ENCODE measurements around the gene TLCD2.
"Not testable (repeated sequence)": the region's sequence is repeated elsewhere in the genome, so short reads cannot be mapped to it uniquely, and the experiment has no call there.

Gene TLCD2

DNA sequence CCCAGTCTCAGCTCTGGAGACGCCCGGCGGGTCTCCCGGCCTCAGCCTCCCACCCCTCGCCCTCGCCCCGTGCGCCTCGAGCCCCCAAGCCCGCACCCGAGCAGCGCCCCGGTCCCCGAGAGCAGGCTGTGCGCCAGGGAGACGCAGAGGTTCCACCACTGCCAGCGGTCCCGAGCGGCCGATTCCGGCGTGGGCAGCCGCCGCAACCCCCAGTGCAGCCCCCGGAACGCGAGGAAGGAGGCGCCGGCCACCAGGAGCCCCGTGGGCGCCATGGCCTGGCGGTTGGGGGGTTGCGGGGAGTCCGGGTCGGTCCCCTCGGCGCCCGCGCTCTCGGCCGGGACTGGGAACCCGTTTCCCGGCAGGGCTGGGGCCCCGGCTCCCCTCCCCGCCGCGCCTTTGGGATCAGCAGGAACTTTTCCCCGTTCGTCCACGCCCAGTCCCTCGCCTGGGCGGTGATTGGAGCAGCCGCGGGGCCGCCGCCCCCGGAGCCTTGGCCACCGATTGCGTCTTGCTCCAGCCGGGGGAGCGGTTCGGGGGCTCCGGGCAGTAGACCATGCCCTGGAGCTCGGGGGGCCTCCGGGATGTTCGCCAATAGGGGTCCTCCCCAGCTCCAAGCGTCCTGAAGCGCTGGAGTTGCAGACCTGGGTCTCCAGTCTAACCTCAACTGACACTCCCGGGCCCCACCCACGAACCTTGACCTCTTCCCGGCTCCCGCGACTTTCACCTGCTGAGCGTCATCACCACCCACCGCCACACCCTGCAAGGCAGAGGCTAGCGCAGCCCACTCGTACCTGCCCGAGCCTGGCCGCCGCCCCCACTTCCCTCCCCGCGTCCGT lies at the start of gene TLCD2:
Gene TLCD2, minus strand, starts transcription at position 407 of the 836 bp plus-strand sequence. Its CDS starts 135 bp downstream, at position 272.
- no peak for DNase-seq (ENCODE audit: extremely low read depth in 1 of 2, low read depth in 1 of 2)

- no peak for DNase-seq (ENCODE audit: extremely low read depth in 1 of 2, low read depth in 1 of 2)
These were observed 49.4 kb upstream of the TLCD2 start for GRCh38 chr17:1759529-1759928.

DNA sequence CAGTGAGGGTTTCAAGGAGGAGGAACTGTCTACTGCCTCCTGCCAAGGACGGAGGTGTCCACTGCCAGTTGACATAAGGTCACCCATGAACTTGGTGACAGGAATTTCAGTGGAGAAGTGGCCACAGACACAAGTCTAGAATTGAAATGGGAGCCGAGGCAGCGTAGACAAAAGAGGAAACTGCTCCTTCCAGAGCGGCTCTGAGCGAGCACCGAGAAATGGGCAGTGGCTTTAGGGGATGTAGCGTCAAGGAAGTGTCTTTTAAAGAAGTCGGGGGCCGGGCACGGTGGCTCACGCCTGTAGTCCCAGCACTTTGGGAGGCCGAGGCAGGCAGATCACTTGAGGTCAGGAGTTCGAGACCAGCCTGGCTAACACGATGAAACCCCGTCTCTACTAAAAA lies 48.6 kb upstream of the TLCD2 start:
- no peak for DNase-seq (ENCODE audit: extremely low read depth in 1 of 2, low read depth in 1 of 2)

DNA sequence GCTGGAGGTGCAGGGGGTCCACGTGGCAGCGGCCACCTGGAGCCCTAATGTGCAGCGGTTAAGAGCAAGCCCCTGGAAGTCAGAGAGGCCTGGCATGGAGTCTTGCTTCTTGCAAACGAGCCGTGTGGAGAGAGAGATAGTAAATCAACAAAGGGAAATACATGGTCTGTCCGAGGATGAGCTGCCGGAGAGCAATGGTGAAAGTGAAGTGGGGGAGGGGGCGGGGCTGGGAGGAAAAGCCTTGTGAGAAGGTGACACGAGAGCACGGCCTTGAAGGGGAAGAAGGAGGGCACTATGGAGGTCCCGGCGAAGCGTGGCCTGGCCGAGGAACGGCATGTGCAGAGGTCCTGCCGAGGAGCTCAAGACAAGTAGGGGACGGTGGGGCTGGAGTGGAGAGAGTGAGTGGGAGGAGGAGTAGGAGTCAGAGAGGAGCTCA lies 45.7 kb upstream of the TLCD2 start:
- DNase-seq (ENCODE audit: extremely low read depth in 1 of 2, low read depth in 1 of 2), result no peak

DNA sequence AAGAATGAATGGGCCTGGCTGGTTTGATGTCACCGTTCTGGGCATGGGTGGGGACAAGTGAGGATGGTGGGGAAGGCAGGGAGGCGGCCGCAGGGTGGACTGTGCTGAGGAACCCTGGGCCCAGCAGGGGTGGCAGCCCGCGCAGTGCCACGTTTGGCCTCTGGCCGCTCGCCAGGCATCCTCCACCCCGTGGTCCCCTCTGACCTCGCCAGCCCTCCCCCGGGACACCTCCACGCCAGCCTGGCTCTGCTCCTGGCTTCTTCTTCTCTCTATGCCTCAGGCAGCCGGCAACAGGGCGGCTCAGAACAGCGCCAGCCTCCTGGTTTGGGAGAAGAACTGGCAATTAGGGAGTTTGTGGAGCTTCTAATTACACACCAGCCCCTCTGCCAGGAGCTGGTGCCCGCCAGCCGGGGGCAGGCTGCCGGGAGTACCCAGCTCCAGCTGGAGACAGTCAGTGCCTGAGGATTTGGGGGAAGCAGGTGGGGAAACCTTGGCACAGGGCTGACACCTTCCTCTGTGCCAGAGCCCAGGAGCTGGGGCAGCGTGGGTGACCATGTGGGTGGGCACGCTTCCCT lies 45.2 kb upstream of the TLCD2 start:
- no peak for DNase-seq (ENCODE audit: extremely low read depth in 1 of 2, low read depth in 1 of 2)

DNA sequence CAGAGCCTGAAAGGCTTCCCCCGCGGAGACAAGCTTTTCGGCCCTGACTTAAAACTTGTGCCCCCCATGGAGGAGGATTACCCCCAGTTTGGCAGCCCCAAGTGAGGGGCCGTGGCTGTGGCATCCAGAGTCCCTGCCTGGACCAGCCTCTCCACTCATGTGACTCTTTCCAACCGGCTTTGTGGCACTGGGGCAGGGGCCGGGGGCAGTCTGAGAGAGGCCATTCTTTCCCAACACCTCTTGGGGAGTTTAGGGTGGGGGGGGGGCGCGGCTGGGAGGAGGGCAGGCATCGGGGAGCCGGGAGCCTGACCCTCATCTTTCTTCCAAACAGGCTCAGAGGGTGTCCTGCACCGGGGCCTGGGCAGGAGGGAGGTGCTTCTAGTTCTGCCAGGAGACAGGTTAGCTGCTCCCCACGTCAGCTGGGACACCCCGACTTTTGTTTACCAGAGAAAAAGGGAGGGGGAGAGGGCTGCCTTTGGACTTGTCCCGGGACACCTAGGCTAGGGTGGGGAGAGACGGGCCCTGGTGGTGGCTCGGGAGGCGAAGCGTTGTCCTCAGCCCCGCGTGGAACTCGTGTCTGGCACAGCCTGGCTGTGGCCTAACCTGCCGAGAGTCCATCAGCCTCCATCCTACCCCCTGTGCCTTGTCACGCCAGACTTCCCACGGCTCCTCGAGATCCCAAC lies 44.4 kb upstream of the TLCD2 start:
- DNase-seq (ENCODE audit: extremely low read depth in 1 of 2, low read depth in 1 of 2), result no peak

DNA sequence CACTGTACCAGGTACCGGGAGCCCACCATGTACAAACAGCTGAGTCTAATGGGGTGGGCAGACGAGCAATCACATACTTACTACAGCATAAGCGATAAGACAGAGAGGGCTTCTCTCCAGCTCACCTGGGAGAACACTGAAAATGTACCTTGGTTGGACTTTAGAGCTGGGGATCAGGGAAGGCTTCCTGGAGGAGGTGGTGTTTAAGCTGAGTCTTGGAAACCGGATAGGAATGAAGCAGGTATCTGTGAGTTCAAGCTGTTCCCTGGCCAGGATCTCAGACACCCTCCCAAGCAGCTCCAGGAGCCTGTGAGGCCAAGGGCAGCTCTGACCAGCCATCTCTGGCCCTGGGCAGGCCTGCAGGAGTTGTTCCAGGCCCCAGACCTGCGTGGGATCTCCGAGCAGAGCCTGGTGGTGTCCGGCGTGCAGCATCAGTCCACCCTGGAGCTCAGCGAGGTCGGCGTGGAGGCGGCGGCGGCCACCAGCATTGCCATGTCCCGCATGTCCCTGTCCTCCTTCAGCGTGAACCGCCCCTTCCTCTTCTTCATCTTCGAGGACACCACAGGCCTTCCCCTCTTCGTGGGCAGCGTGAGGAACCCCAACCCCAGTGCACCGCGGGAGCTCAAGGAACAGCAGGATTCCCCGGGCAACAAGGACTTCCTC lies 43.7 kb upstream of the TLCD2 start:
- no peak for DNase-seq (ENCODE audit: extremely low read depth in 1 of 2, low read depth in 1 of 2)

- no peak for DNase-seq (ENCODE audit: extremely low read depth in 1 of 2, low read depth in 1 of 2)
These were observed 42.5 kb upstream of the TLCD2 start for GRCh38 chr17:1752425-1753262.

- no peak for DNase-seq (ENCODE audit: extremely low read depth in 1 of 2, low read depth in 1 of 2)
These were observed 40.5 kb upstream of the TLCD2 start for GRCh38 chr17:1750628-1751027.

GRCh38 chr17:1746975-1747543 lies 36.9 kb upstream of the TLCD2 start:
- DNase-seq (ENCODE audit: extremely low read depth in 1 of 2, low read depth in 1 of 2), result no peak

- DNase-seq (ENCODE audit: extremely low read depth in 1 of 2, low read depth in 1 of 2), result no peak
These were observed 35.4 kb upstream of the TLCD2 start for GRCh38 chr17:1745513-1746020.

DNA sequence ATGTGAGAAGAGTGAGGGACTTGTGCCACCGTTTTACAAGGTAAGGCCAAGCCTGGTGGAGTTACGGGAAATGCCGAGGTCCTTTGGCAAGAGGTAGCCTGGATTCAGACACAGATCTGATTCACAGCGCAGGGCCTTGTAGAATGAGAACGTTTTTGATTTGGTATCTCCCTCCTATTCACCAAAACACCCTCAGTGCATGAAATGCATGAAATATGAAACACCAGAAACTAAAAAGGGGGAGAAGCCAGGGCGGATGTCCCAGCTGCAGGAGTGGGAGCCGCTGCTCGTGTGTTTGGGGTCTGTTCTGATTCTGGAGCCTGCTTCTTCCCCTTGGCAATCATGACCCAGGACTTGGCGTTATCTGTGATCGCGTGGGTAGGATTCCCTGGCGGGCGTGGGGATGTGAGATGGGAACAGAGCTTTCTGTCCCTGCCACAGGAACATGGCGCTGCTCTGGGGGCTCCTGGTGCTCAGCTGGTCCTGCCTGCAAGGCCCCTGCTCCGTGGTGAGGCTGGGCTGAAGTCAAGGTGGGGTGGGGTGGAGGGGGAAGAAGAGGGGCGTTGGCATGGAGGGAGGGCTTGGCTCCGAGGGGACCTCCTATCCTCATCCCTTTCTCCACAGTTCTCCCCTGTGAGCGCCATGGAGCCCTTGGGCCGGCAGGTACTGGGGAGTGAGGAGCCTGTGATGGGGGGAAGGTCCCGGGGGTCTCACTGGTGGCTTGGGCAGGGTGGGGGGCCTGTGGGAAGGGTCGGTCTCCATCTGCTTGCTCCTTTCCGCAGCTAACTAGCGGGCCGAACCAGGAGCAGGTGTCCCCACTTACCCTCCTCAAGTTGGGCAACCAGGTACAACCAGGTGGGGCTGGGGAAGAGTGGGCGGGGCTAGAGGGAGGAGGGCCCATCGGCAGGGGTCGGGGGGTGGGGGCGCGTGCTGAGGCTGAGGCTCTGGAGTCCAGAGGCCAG lies 34.7 kb upstream of the TLCD2 start:
- no peak for DNase-seq (ENCODE audit: extremely low read depth in 1 of 2, low read depth in 1 of 2)

- DNase-seq (ENCODE audit: extremely low read depth in 1 of 2, low read depth in 1 of 2), result no peak
These were observed 32.9 kb upstream of the TLCD2 start for GRCh38 chr17:1743088-1743439.

- no peak for DNase-seq (ENCODE audit: extremely low read depth in 1 of 2, low read depth in 1 of 2)
These were observed 32.4 kb upstream of the TLCD2 start, which contains the start of gene SERPINF2 for GRCh38 chr17:1742371-1743087. Gene SERPINF2 (plus strand): TSS chr17:1742871. CDS start chr17:1744996, 2,125 bp downstream.

DNA sequence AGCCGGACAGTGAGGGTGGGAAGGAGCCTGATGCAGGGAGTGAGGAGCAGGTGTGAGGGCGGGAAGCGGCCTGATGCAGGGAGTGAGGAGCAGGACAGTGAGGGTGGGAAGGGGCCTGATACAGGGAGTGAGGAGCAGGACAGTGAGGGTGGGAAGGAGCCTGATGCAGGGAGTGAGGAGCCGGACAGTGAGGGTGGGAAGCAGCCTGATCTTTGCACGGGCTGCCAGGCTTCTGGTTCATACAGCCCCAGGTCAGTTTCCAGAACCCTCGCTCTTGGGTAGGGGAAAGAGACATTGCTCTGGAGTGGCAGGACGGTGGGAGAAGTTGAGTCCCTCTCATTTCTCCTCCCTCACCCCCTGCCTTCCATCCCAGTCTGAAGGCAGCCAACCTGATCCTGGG lies 31.7 kb upstream of the TLCD2 start:
- not testable (repeated sequence) for DNase-seq (ENCODE audit: extremely low read depth in 1 of 2, low read depth in 1 of 2)

DNA sequence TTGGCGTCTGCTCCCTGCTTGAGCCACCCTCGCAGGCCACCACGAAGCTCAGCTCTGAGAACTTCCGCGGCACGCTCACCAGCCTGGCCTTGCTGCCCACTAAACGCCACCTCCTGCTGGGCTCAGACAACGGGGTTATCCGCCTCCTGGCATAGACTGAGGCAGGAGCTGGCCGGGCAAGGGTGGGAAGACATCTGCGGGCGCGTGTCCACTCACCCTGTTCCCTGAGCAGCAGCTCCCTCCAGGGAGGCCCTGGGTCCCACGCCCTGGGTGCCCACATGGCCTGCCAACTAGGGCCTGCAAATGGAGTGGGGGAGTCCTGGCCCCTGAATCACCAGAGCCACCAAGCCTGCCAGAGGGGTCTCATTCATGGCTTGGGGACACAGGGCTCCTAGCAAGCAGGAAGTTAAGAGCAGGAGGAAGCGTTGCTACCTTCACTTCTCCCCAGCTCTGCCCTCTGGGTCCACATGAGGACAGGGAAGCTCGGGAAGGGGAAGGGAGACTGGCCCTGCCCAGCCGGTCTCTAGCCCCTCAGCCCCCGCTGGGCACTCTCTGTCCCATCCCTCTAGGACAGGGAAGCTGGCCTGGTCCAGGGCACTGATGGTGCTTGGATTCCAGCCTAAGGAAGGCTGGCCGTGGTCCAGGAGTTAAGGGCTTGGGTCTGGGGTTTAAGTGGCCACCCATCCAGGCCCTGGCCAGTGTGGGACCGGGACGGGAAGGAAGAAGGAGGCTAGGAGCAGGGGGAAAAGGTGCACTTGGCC lies 27.5 kb upstream of the TLCD2 start:
- DNase-seq (ENCODE audit: extremely low read depth in 1 of 2, low read depth in 1 of 2), result no peak
